GM12878 (cell line): ENCODE measurements around the gene ADAMTS4. TPM values are rescaled to one million over a fixed set of nuclear protein-coding genes. Genes with fewer than 3 reads are reported as not detected.
A peak's percentile ranks its signal among the peaks of the same experiment; 100 is the strongest.

Experiments
- ATF2 ChIP-seq: IDR thresholded peaks from 2 replicates; pipeline ENCODE4 v1.6.1; 2012; ENCODE audit warnings: low read length, inconsistent platforms
- ATF3 ChIP-seq: IDR thresholded peaks from 2 replicates; pipeline ENCODE4 v1.6.1; 2011; ENCODE audit warnings: low read depth, mild to moderate bottlenecking, low read length, moderate library complexity, borderline replicate concordance; ENCODE audit errors: extremely low read depth
- BCLAF1 ChIP-seq: fragments of 450-650 bp; IDR thresholded peaks from 2 replicates; pipeline ENCODE4 v1.6.1; 2017; ENCODE audit warnings: antibody characterized with exemption, mild to moderate bottlenecking, moderate library complexity
- EED ChIP-seq: sonication (generic); IDR thresholded peaks from 2 replicates; pipeline ENCODE4 v1.6.1; 2016; ENCODE audit warnings: antibody characterized with exemption, low read depth
- HDAC2 ChIP-seq: fragments of 200-600 bp; sonication (generic); IDR thresholded peaks from 2 replicates; pipeline ENCODE4 v1.6.1; 2017
- IKZF2 ChIP-seq, 2 experiments: fragments of 450-650 bp; IDR thresholded peaks; 2 replicates each; pipeline ENCODE4 v1.6.1; 2017; ENCODE audit warnings: mild to moderate bottlenecking in 2 of 2, moderate library complexity in 2 of 2
- IRF4 ChIP-seq: IDR thresholded peaks from 2 replicates; pipeline ENCODE4 v1.6.1; 2011; ENCODE audit warnings: low read depth, low read length
- LARP7 ChIP-seq: fragments of 450-650 bp; IDR thresholded peaks from 2 replicates; pipeline ENCODE4 v1.6.1; 2017; ENCODE audit warnings: mild to moderate bottlenecking
- MEF2B ChIP-seq: fragments of 450-650 bp; IDR thresholded peaks from 2 replicates; pipeline ENCODE4 v1.6.1; 2018; ENCODE audit warnings: mild to moderate bottlenecking, moderate library complexity; ENCODE audit not compliant: partially characterized antibody, poor library complexity, severe bottlenecking
- PKNOX1 ChIP-seq: fragments of 450-650 bp; IDR thresholded peaks from 2 replicates; pipeline ENCODE4 v1.6.1; 2016; ENCODE audit warnings: mild to moderate bottlenecking
- POLR2A ChIP-seq: IDR thresholded peaks from 2 replicates; pipeline ENCODE4 v1.6.1; 2011; ENCODE audit warnings: low read depth, mild to moderate bottlenecking, low read length
- PRDM15 ChIP-seq: fragments of 450-650 bp; formaldehyde crosslinking; IDR thresholded peaks from 2 replicates; pipeline ENCODE4 v1.4.0; 2020; ENCODE audit warnings: mild to moderate bottlenecking, moderate library complexity
- RUNX3 ChIP-seq: IDR thresholded peaks from 2 replicates; pipeline ENCODE4 v1.6.1; 2012; ENCODE audit warnings: low read length, inconsistent platforms
- SMAD1 ChIP-seq: fragments of 450-650 bp; IDR thresholded peaks from 2 replicates; pipeline ENCODE4 v1.6.1; 2018; ENCODE audit warnings: mild to moderate bottlenecking, low read depth; ENCODE audit not compliant: partially characterized antibody
- SRF ChIP-seq, 2 experiments: IDR thresholded peaks; 2 replicates each; pipeline ENCODE4 v1.6.1; 2011; ENCODE audit warnings: low read depth in 2 of 2, low read length in 2 of 2, mild to moderate bottlenecking in 1 of 2, moderate library complexity in 1 of 2
- ZNF687 ChIP-seq: fragments of 450-650 bp; IDR thresholded peaks from 2 replicates; pipeline ENCODE4 v1.6.1; 2017; ENCODE audit warnings: mild to moderate bottlenecking, moderate library complexity
- polyA plus RNA-seq, 11 experiments: library from polyadenylated mRNA; depleted of rRNA in 4 of 11; unstranded in 6 of 11; stranded (reverse) in 5 of 11; fragments of >200 nt; fragmentation: Nextera tagmentation in 4 of 11; fragmentation: Illumina TruSeq in 1 of 11; extraction: Ambion mirVana in 4 of 11; extraction: Trizol in 1 of 11; gene quantifications; 1 replicate in 1 of 11; 2 replicates in 10 of 11; pipeline versions ENCODE4 v1.2.1 to v1.2.3, GENCODE V29; 2011 to 2016; ENCODE audit warnings: inconsistent platforms in 2 of 11, missing spikeins in 2 of 11, low read depth in 1 of 11
- total RNA-seq, 4 experiments: library from RNA; depleted of rRNA in 3 of 4; stranded (reverse); fragments of >200 nt in 3 of 4; fragmentation: Illumina TruSeq in 1 of 4; extraction: Trizol in 1 of 4; gene quantifications; 2 replicates each; pipeline versions ENCODE4 v1.2.1 to v1.2.3, GENCODE V29; 2013 to 2021

Gene ADAMTS4
- total and polyA plus RNA-seq, 10 of the 15 experiments (the other 5 are each of a cell fraction or from before 2014, with no cell fraction given), result 0.01 to 0.13 (median 0.05) TPM; not detected in 2

- TF ChIP-seq RUNX3 (no peak), PRDM15 (no peak), IKZF2 (IDR thresholded peaks at IDR 0.05) (peak; percentile 88 to 90), LARP7 (no peak), SRF (IDR thresholded peaks at IDR 0.05; ENCODE audit: low read depth in 2 of 2, low read length in 2 of 2) (no peak), EED (peak; percentile 72), POLR2A (no peak; the same call in 1 of the 2 replicates), HDAC2 (no peak), ZNF687 (peak; percentile 69), BCLAF1 (no peak), ATF3 (no peak), IRF4 (0 out of 2 replicates have a peak, but pooled peaks have one; percentile 40), ATF2 (no peak; the same call in 1 of the 2 replicates), MEF2B (no peak), PKNOX1 (peak; percentile 68), SMAD1 (no peak)
These were observed 13.0 kb downstream of the ADAMTS4 start (continued) for GRCh38 chr1:161185732-161186311.
